Measurements from ENCODE around the gene HPCAL4.

HPCAL4 gene

DNA sequence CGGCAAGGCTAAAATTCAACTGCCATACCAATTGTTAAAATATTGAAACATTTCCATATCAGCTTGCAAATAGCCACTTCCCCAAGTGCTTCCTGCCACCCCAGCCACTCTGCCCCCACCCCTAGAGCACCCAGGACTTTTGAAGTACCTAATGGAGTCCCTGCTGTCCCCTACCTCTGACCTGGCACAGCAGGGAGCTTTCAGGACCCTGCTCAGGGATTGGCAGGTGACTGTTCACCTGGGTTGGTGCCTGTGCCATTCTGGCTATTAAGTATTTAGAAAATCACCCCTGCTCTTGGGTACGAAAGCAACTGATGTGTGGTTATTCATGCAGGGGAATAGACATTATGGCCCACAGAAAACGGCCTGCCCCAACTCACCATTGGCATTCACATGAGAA lies 9.1 kb upstream of the HPCAL4 start:
- DNase-seq: no peak

DNA sequence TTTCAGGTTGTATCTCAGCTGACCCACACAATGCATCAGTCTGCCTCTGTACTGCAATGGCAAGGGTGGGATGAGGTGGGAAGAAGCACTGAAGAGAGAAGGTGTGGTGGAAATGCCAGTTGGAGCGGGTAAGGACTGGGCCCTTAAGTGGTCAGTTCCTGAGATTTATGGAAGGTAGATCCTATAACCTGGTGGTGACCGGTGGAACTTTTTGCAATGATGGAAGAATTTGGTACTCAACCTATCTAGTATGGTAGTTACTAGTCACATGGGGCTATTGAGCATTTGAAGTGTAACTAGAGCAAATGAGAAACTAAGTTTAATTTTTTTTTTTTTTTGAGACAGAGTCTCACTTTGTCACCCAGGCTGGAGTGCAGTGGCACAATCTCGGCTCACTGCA lies 8.2 kb upstream of the HPCAL4 start:
- DNase-seq: no peak

GRCh38 chr1:39698568-39698967 lies 7.3 kb upstream of the HPCAL4 start:
- DNase-seq: no peak

DNA sequence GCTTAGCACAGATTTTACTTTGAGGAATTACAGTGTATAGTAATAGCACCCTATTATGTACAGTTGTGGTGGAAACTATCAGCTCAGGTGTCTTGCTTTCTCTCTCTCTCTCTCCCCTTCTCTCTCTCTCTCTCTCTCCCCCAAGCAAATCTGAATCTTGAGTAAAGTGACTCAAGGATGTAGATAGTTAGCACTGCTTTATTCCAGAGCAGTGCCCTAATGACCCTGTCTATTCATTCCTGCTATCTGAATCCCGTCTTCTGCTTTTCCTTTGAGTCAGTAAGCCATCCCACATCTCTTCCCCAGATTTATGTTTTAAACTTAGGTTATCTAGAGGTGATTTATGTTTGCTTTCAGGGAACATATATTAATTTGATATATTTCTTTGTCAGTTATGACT lies 5.2 kb upstream of the HPCAL4 start:
- no peak for DNase-seq

DNA sequence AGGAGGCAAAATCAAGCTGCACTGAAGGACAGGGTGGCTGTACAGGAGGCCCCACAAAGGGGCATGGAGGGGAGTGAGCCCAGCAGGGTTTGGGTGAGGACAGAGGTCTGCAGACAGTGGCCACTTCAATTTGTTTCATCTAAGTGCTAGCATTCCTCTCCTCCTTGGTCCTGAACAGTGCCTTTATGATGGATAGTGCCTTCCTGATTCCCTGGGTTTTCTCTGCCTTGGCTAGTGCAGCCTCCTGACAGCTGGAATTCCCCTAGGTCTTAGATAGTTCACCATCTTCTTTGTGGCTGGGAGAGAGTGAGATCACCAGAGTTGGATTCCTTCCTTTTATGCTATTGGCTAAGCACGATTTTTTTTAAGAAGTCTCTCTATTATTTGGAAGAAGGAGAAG lies 3.8 kb upstream of the HPCAL4 start:
- no peak for DNase-seq

DNA sequence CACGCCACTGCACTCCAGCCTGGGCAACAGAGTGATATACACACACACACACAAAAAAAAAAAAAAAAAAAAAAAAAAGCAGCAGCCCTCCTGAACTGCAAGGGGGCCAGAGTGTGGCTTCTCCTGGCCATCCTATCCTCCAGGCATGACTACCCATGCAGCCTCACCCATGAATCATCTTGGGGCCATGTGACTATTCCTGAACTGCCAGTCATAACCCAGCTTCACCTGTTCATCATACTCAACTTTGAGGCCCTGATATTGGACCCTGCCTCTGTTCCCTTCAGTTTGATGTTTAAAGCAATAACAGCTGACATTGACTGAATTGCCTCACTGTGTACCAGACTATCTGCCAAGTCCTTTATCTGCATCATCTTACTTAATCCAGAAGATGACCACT lies 2.8 kb upstream of the HPCAL4 start:
- no peak for DNase-seq

DNA sequence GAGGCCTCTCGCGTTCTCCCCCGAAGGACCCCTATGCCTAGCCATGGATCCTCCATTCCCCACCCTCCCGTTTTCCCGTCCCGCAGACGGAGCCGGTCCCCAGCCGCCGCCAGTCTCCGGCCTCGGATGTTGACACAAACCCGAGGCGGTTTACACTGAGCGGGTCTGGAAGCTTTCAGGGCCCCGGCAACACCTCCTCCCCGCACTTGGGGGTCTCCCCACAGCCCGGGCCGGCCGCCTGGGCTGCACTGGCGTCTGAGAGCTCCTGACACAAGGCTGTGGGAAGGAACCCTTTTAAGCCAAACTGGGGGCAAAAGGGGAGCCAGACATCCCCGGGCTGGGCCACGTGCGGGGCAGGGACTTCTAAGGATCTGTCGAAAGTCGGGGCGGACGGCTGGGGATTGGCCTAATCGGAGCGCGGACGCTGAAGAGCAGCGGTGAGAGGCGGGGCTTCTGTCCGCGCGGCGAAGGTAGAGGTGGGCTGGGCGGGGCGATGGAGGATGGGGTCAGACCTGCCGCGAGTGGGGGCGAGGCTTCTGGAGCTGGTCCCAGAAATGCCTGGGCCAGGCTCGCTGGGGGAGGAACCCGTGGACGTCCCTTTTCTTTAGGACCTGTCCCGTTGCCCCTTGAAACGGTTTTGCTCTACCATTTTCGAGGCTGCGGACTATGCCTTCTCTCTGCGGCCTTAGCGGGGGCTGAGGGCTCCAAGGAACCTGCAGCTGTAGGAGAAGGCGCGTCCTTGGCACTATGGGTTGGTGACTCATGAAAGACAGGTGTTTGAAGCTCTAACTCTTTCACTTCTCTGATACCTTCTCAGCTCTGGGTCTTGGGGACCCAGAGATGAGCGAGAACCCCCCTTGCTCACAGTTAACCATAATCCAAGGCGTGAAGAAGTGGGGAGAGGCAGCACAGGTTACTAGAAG lies 1.2 kb upstream of the HPCAL4 start:
- DNase-seq: no peak

GRCh38 chr1:39690794-39691382 lies 345 bp downstream of the HPCAL4 start:
- DNase-seq: no peak

- no peak for DNase-seq
Measured at GRCh38 chr1:39690225-39690624, 1.0 kb downstream of the HPCAL4 start.

DNA sequence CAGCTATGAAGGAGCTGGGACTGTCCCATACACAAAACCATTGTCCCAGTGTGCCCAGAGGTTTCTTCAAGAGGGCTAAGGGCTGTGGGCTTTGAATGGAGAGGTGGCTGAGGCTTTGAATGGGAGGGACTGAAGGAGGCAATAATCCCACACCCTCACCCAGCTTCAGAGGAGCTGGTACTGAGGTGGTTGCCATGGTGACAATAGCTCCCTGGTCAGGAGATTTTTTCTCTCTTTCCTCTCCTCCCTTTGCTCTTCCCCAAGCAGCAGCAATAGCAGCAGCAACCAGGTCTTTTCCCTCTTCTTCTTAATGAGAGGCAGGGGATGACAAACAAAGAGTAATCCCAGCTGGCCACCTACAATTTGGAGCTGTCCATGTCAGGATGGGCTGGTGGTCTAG lies 1.6 kb downstream of the HPCAL4 start:
- no peak for DNase-seq

GRCh38 chr1:39689214-39689613 lies 2.0 kb downstream of the HPCAL4 start:
- DNase-seq: no peak

- no peak for DNase-seq
Measured at GRCh38 chr1:39688706-39689105, 2.5 kb downstream of the HPCAL4 start.

DNA sequence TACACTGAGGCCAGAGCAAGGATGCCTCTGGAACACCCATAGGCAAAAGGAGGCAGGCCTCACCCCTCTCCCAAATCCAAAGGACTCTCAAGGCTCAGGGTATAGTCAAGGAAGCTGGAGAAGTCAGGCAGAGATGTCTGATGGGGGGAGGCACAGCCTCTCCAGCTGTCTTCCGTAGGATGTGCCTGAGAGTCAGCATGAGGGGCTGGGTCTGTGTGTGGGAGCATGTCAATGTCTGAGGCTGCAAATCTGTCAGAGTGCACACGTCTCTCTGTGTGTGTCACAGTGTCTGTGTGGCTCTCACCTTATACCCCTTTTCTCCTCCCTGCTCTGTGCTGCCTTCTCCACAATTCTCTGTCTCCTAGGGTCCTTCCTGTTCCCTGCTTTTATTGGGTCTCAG lies 4.0 kb downstream of the HPCAL4 start:
- DNase-seq: no peak

DNA sequence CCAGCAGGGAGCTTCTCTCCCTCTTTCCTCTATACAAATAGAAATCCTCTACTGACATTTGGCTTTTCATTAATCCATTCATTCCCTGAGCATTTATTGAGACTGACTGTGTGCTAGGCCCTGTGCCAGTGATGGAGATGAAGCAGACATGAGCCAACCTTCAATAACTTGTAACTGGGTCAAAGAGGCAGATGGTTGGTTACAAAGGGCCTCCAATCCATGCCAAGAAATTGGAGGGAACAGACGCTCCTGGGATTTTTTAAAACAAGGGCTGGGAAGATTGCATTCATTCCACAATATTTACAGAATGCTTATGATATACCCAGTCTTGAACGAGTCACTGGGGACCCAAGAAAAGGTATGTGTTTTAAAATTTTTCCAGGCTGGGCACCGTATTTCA lies 6.2 kb downstream of the HPCAL4 start:
- peak; percentile 22 to 77 for DNase-seq

- DNase-seq: no peak
Measured at GRCh38 chr1:39684313-39684664, 6.9 kb downstream of the HPCAL4 start.

DNA sequence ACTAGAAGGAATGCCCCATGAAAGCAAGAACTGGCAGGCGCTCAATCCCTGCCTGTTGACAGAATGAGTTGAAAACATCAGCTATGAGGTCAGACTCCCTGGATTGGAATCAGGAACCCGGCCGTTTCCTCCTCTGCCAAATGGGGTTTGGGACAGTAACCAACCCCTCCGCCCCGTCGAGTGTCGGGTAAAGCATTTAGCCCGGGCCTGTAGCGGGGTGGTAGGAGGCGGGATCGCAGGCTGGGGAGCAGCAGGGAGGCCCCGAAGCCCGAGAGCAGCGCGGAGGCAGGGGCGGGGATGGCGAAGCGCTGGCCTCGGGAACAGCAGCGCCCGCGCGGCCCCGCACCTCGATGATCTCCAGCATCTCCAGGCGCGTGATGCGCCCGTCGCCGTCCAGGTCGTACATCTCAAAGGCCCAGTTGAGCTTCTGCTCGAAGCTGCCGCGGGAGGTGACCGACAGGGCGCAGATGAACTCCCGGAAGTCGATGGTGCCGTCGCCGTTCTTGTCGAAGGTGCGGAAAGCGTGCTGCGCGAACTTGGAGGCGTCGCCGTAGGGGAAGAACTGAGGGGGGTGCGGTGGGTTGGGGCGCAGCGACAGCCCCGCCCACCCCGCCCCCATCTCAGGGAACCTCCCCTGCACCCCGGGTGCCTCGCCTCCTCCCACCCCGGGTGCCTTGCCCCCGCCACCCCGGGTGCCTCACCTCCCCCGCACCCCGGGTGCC lies 7.5 kb downstream of the HPCAL4 start:
- DNase-seq: no peak

DNA sequence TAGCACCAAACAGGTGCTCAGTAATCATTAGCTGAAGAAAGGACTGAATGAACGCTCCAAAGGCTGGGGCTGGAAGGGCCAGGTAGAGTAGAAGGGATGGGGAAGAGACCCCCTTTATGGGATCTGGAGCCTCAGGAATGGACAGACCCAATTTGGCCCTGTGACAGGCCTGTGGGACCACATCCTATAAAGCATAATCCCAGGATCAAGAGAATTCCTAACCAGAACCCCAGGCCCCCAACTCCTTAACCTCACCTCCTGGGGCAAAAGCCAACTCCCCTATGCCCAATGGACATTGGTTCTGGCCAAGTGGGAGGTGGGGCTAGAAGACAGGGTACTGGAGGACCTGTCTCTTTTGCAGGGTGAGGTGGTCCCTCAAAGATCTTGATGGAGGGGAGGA lies 9.2 kb downstream of the HPCAL4 start:
- no peak for DNase-seq

- no peak for DNase-seq
Measured at GRCh38 chr1:39681294-39681693, 9.9 kb downstream of the HPCAL4 start.

DNA sequence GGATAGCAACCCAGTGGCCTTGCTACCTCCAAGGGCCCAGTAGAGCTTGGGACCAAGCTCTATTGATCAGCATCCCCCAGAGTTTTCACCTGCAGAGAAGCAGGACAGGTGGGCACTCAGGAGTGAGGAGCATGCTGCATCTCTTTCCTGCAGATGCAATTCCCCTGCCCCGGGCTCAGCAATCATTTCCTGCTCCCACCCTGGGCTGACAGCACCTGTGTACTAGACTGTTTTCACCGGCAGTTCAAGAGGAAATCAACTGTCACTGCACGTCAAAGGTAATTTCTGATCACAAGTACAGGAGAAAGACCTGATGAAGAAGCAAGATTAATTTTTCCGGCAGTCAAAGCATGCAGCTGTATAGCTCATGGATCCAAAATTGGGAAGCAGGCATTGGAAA lies 10.5 kb downstream of the HPCAL4 start:
- DNase-seq: no peak

DNA sequence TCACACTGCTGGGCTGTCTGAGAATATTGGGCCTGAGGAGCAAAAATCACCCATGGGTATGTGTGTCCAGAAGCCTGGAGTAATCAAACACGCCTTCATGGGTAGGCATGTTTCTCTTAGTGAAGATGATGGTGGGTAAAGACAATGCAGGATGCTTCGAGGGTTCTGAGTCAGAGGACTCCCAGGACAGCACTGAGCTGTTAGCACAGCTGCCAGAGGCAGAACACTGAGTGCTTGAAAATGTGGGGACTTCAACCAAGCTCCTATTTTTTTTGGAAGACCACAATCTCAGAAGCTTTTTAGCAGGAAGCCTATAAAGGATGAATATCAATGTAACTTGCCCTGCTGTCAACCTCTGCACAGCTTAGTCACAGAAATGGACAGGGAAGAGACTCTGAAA lies 11.4 kb downstream of the HPCAL4 start:
- no peak for DNase-seq

- no peak for DNase-seq
Measured at GRCh38 chr1:39678889-39679288, 12.3 kb downstream of the HPCAL4 start.

- DNase-seq: no peak
Measured at GRCh38 chr1:39677645-39678044, 13.6 kb downstream of the HPCAL4 start.

DNA sequence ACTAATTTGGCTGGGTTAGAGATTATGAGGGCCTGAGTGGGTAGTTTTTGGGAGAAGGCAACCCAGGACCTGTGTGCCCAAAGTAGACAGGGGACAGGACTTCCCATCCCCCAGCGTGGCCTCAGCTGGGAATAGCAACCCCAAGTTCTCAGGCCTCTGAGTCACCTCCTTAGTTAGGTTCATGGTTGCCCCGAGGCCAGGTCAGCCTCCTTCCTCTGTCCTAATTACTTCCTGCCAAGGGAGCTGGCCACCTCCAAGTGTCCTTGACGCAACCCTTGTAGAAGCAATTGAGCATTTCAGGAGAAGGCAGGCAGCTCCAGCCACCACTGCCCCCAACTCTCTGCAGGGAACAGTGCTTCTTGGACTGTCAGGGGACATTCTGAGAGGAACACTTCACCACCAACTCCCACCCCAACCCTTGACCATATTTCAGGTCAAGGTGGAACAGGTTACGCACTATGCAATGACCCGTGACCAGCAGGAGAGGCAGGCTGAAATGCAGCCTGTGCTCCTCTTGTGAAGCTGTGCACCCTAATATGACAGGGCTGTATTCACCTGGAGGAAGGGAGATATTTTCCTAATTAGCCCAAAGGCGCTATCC lies 14.2 kb downstream of the HPCAL4 start:
- no peak for DNase-seq

GRCh38 chr1:39675220-39675619 lies 16.0 kb downstream of the HPCAL4 start:
- DNase-seq: peak; percentile 33 to 81

All from NCI-H446 (cell line).